EL (cell line): ENCODE measurements around the gene SMPDL3B.

ENCODE experiments used
- DNase-seq: peaks from one replicate; pipeline ENCODE4 v3.0.0-alpha.2; 2016

Gene SMPDL3B

GRCh38 chr1:27940870-27941560 lies 6.2 kb downstream of the SMPDL3B start:
- no peak for DNase-seq

DNA sequence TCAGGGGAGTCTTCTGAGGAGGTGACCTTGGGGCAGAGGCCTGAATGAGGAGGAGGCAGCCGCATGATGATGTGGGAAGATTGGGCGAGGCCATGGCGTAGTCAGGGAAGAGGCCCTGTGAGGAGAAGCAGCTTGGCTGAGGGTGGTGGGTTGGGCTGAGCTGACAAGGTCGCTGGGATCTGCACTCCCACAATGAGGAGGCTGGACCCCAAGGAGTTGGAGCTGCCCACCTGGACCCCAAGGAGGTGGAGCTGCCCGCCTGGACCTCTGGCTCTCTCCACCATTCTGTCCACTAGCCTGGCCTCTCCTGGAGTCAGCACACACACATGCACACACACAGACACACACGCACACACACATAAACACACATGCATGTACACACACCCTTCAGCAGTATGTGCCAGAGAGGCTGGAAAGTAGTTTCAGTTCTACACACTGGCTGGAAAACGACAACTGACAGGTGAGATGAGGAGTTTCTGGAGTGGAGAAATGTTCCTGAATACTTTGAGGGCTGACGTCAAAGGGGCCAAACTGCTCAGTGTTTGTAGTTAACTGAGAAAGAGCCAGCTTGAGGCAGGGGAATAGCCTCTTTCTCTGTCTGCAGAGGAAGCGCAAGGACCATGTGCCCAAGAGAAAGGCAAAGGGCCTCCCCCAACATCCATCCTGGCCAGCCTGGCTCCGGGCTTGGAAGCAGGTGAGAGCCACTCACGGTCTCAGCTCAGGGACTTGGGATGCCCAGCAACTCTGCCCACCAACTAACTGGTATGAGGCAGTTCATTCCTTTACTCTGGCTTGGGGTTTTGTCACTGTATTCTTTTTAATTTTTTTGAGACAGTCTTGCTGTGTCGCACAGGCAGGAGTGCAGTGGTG lies 7.1 kb downstream of the SMPDL3B start:
- no peak for DNase-seq

GRCh38 chr1:27945020-27945419 lies 10.2 kb downstream of the SMPDL3B start:
- DNase-seq: no peak

GRCh38 chr1:27949027-27949426 lies 14.2 kb downstream of the SMPDL3B start:
- DNase-seq: no peak

DNA sequence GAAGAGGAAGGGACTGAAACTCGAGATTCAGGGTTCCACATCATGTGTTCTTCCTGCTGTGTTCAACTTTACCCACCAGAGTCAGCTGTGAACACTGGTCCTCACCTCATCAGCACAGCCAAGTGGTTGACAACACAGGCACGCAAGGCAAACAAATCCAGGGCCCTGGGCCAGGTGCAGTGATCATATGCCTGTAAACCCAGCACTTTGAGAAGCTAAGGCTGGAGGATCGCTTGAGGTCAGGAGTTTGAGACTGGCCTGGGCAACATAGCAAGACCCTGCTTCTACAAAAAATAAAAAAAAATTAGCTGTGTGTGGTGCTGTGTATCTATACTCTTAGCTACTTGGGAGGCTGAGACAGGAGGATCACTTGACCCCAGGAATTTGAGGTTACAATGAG lies 16.6 kb downstream of the SMPDL3B start:
- no peak for DNase-seq

DNA sequence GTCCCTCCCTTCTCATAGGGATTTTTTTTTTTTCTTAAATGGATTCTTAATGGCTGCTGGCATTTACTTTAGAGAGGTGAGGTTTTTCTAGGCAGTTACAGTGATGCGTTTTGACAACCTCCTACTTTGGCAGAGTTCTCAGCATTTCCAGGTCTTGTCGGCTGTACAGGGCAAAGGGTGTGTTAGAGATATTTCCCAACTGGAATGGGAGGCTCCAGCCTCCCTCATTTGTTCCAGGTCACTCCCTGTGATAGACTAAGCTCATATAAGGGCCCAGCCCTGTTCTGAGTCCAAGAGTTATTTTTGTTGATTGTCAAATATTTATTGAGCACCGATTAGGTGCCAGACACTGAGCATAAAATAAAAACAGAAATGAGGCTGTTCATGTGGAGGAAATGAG lies 17.3 kb downstream of the SMPDL3B start:
- no peak for DNase-seq

DNA sequence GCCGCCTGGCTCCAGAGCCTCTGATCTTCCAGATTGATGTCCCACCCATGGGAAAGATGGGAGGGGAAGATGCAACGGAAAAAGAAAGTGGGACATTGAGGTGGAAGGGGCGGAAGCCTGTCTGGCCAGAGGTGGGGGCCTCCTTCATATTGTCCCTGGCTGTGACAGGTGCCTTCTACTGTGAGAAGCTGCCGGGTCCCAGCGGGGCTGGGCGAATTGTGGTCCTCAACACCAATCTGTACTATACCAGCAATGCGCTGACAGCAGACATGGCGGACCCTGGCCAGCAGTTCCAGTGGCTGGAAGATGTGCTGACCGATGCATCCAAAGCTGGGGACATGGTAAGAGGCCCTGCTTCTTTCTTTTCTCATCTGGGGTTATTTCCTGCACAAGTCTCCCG lies 19.4 kb downstream of the SMPDL3B start:
- no peak for DNase-seq

DNA sequence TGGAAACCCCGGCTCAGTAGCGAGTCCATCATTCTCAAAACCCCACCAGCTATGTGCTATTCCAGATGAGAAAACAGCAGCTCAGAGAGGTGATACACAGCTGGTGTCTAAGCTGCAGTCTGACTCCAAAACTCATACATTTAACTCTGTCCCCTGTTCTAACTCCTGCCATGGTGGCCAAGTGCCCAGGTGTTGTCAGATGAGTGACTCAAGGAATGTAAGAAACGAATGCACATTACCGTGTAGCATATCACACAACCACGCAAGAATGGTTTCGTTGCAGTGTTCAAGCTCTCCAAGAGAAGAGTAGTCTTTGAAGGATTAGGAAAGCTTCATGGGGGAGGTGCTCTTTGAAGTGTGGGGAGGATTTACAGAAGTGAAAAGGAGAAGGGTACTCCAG lies 20.3 kb downstream of the SMPDL3B start:
- DNase-seq: no peak

GRCh38 chr1:27956761-27957160 lies 22.0 kb downstream of the SMPDL3B start:
- DNase-seq: no peak

GRCh38 chr1:27957655-27958054 lies 22.9 kb downstream of the SMPDL3B start:
- no peak for DNase-seq

- DNase-seq: no peak
Measured at GRCh38 chr1:27958513-27958912, 23.7 kb downstream of the SMPDL3B start.

DNA sequence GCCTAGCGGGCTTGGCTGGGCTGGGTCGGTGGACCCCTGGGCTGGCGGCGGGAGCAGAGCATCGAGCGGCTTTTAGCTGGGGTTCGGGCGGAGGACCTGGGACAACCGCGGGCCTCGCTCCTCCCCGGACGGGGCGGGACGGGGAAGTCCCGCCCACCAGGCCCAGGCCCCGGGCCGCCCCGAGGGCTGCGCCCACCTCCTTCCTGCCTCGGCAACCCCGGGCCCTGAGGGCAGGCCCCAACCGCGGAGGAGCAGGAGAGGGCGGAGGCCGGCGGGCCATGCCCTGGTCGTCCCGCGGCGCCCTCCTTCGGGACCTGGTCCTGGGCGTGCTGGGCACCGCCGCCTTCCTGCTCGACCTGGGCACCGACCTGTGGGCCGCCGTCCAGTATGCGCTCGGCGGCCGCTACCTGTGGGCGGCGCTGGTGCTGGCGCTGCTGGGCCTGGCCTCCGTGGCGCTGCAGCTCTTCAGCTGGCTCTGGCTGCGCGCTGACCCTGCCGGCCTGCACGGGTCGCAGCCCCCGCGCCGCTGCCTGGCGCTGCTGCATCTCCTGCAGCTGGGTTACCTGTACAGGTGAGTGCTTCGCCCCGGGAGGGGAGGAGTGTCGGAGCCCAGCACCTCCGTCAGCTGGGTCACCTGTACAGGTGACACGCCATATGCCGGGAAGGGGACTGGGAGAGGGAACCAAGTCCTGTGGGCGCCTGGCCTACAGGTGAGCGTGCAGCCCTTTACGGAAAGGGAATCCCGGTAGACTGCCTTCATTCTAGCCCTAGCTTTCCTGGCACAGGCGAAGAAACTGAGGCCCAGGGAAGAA lies 25.2 kb downstream of the SMPDL3B start, which contains the start of gene XKR8:
XKR8 (plus strand) TSS at position 182 of the 812 bp plus-strand sequence; CDS start at position 279, 97 bp downstream.
- DNase-seq: peak; percentile 85

DNA sequence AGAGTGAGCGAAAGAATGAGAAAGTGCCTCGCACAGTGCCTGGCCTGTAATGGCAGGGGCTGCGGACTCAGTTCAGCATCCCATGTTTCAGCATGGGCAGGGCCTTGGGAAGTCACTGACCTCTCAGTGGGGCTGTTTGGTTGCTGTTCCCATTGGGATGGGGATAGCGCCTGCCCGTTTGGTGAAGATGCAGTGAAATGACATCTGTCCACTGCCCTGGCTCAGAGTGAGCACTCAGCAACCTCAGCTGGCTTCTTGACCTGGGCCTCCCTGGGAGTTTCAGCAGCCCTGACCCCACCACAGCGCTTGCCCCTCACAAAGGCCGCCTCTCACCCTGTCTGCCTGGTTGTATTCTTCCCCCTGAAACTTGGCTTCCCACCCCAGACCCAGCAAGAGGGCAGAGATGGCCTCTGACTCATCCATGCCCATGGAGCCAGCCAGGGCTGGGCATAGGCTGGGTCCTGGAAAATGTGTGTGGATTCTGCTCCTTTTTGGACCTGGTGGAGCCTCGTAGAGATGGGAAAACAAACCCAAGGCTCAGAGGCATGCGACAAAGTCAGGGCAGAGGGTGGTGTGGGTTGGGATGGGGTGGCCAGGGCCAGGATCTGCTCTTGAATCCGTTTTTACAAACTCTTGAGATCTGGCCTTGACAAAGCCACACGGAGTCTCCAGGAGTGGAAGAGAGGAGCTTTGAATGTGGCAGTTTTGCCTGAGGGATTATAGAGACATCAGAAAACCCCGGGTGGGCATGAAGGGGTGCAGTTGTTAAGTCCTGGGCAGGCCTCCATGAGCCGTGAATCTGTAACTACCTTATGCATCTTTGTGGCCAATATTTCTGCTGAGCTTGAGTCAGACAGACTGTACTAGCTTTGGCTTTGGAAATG lies 26.2 kb downstream of the SMPDL3B start:
- DNase-seq: peak; percentile 37

DNA sequence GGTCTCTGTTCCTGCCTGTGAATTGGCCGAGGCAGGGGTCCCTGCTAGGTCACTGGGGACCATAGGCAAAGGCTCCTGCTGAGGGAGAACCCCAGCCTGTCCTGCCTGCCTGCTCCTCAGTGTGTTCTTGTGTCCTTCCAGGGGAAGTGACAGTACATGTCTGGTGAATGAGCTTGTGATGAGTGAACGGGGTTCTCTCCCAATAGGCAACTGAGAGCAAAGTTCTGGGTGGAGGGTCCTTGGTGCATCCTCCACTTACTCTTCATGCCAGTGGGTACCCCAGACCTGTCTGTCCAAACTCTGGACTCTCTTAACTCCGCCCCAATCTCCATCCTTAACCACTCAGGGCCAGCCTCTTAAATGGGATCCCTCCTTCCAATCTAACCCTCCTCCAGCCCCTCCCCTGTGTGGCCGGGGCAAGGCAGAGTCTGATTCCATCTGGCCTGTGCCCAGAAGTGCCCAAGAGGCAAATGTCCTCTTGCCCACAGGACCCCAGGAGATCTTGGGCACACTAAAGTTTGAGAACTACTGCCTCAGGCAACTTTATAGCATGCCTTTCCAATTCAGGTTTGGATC lies 26.9 kb downstream of the SMPDL3B start:
- peak; percentile 52 for DNase-seq

DNA sequence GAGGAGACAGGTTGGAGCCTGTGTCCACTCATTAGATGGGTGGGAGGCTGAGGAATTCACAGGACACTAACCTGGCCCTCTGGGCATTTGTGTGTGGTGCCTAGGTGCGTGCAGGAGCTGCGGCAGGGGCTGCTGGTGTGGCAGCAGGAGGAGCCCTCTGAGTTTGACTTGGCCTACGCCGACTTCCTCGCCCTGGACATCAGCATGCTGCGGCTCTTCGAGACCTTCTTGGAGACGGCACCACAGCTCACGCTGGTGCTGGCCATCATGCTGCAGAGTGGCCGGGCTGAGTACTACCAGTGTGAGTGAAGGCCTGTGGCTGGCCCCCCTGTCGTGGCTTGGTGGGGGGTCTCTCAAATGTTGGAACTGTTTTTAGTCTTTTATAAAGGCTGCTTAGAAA lies 28.6 kb downstream of the SMPDL3B start:
- DNase-seq: no peak

DNA sequence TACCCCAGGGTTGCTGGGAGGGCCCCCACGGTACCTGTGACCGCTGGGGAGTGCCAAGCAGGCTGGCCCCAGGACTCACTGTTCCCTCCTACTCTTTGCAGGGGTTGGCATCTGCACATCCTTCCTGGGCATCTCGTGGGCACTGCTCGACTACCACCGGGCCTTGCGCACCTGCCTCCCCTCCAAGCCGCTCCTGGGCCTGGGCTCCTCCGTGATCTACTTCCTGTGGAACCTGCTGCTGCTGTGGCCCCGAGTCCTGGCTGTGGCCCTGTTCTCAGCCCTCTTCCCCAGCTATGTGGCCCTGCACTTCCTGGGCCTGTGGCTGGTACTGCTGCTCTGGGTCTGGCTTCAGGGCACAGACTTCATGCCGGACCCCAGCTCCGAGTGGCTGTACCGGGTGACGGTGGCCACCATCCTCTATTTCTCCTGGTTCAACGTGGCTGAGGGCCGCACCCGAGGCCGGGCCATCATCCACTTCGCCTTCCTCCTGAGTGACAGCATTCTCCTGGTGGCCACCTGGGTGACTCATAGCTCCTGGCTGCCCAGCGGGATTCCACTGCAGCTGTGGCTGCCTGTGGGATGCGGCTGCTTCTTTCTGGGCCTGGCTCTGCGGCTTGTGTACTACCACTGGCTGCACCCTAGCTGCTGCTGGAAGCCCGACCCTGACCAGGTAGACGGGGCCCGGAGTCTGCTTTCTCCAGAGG lies 31.8 kb downstream of the SMPDL3B start:
- DNase-seq: no peak

DNA sequence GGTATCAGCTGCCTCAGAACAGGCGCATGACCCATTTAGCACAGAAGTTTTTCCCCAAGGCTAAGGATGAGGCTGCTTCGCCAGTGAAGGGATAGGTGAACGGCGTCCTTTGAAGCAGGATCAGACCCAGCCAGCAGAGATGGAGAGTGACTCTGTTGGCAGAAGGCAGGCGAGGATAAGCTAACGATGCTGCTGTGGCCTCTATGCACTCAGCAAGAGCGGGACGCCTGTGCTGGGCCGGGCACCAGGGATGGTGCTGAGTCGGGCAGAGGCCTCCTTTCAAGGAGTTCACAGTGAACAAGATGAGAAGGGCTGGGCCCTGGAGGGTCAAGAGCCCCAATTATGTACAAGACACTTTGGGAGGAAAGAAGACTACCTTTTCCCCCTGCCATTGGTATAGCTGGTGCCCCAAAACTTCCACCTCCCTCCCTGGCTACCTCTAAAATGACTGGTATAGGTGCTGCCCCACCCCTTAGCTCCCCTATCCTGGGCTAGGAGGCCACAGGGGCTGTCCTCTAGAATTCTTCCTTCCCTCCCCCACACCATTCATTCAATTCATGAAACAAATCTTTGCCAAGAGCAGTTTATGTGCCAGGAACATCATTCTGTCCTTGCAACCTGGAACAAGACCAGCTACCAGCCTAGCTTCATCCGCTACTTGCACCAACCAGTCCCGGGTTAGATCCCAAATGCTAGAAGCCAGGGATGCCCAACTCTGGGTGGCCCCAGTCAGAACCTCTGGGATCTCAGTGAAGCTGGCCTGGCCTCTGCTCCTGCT lies 32.5 kb downstream of the SMPDL3B start:
- no peak for DNase-seq

DNA sequence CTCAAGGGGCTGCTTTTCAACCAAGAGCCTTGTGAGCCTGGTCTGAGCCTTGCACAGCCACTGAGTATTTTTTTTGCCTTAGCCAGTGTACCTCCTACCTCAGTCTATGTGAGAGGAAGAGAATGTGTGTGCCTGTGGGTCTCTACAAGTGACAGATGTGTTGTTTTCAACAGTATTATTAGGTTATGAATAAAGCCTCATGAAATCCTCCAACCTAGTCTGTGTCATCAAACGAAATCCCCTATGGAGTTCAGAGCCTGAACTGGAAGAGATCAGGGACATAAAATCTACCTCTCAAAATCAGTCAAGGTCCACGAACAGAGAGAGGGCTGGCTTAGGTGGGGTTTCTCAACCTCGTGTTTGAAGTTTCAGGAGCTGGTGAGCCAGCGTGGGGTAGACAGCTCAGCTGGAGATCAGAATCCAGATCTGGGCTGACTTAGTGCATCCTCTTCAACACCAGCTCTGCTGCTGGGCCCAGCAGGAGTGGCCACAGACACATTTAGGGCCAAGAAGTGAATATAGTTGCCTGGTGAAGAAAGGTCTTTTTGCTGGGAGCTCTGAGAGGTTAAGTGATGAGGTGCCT lies 33.2 kb downstream of the SMPDL3B start:
- no peak for DNase-seq

DNA sequence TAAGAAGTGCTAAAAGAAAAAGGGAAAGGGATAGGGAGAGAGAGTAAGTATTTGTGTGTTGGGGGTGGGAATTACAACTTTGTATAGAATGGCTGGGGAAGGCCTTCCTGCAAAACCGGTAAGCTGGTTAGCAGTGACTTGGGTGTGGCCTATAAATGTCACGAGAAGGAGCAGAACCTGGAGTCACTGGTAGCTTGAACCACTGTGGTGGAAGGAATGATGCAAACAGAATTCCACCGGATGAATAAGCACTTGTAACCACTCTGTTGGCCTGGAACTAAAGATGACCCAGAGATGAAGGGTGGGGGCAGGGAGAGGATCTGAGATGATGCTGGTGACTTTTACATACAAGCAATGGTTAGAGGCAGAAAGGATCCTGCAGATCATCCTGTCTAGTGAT lies 33.9 kb downstream of the SMPDL3B start:
- DNase-seq: peak; percentile 92

DNA sequence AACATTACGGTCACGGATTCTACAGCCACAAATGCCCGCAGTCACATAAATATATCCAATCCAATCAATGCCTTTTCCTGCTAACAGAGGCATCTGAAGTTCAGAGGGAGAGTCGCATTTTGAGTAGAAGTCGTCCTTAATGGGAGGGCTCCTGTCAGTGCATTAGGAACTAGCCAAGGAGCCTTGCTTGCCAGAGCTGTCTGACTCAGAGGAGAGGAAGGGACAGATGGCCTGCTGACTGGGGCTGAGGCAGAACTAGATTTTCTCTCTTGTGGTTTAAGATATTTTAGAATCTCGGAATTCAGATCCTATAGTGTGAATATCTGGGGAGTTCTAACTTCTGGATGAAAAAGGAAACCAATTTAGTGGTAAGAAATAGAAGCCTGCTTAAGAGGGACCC lies 35.6 kb downstream of the SMPDL3B start:
- DNase-seq: peak; percentile 84
